GM18873 (cell line): ENCODE results near the gene COL16A1.

Experiments
- ATAC-seq: cut with Tn5 transposase; IDR thresholded peaks from one replicate; pipeline ENCODE4 v1.9.1; 2021; ENCODE audit warnings: mild to moderate bottlenecking, moderate library complexity, moderate number of reproducible peaks; ENCODE audit not compliant: unreplicated experiment, low FRiP score

Gene COL16A1

GRCh38 chr1:31628931-31629556, 74.8 kb downstream of the COL16A1 start:
- no peak for ATAC-seq

GRCh38 chr1:31627930-31628559, 75.8 kb downstream of the COL16A1 start:
- no peak for ATAC-seq

- no peak for ATAC-seq
Observed at GRCh38 chr1:31627301-31627929, 76.4 kb downstream of the COL16A1 start.

GRCh38 chr1:31626223-31627207, 77.3 kb downstream of the COL16A1 start:
- ATAC-seq = no peak

GRCh38 chr1:31625561-31626222, 78.1 kb downstream of the COL16A1 start:
- ATAC-seq = no peak

- no peak for ATAC-seq
Observed at GRCh38 chr1:31624731-31625514, 78.9 kb downstream of the COL16A1 start.

GRCh38 chr1:31624309-31624708, 79.5 kb downstream of the COL16A1 start:
- ATAC-seq = no peak

GRCh38 chr1:31623365-31623764, 80.5 kb downstream of the COL16A1 start:
- ATAC-seq = no peak

- ATAC-seq = no peak
Observed at GRCh38 chr1:31621847-31622730, 81.7 kb downstream of the COL16A1 start.

- ATAC-seq = no peak
Observed at GRCh38 chr1:31621498-31621820, 82.4 kb downstream of the COL16A1 start.

GRCh38 chr1:31620631-31621497, 83.0 kb downstream of the COL16A1 start:
- ATAC-seq = no peak

GRCh38 chr1:31618916-31619846, 84.6 kb downstream of the COL16A1 start:
- ATAC-seq = no peak

- ATAC-seq = no peak
Observed at GRCh38 chr1:31617916-31618746, 85.7 kb downstream of the COL16A1 start.

GRCh38 chr1:31617218-31617915, 86.5 kb downstream of the COL16A1 start, which contains the start of gene HCRTR1:
Gene HCRTR1 (plus strand): TSS chr1:31617689. CDS start chr1:31619193, 1,504 bp downstream.
- ATAC-seq = no peak

- ATAC-seq = no peak
Observed at GRCh38 chr1:31615939-31616338, 87.9 kb downstream of the COL16A1 start.
